ENCODE measurements around the gene UBE2I.

DNA sequence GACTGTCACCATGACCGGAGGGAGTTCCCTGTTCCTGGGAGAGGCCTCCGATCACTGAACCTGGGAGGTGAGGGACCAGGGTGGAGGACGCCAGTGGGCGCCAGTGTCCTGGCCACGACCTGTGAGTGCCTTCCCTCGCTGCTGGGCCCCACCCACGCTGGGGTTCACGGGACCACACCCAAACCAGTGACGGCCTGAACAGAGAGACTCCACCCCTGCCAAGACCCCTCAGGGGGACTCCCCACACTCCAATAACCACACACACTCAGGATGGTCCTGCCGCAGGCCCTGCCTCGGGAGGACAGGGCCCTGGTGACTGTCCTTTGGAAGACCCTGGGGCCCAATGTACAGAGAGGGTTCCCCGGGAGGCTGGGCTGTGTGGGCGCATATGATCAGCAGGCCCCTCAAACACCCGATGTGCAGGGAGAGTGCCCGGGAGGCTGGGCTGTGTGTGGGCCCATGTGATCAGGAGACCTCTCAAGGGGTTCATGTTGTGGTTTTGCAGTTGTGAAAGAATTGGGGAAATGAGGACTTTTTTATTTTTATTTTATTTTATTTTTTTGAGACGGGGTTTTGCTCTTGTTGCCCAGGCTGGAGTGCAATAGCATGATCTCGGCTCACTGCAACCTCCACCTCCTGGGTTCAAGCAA, 27.0 kb upstream of the UBE2I start:
- TF ChIP-seq, protein P1, sequence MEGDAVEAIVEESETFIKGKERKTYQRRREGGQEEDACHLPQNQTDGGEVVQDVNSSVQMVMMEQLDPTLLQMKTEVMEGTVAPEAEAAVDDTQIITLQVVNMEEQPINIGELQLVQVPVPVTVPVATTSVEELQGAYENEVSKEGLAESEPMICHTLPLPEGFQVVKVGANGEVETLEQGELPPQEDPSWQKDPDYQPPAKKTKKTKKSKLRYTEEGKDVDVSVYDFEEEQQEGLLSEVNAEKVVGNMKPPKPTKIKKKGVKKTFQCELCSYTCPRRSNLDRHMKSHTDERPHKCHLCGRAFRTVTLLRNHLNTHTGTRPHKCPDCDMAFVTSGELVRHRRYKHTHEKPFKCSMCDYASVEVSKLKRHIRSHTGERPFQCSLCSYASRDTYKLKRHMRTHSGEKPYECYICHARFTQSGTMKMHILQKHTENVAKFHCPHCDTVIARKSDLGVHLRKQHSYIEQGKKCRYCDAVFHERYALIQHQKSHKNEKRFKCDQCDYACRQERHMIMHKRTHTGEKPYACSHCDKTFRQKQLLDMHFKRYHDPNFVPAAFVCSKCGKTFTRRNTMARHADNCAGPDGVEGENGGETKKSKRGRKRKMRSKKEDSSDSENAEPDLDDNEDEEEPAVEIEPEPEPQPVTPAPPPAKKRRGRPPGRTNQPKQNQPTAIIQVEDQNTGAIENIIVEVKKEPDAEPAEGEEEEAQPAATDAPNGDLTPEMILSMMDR (IDR thresholded peaks at IDR 0.05), result no peak
- TF ChIP-seq POLR2A (IDR thresholded peaks at IDR 0.05), result no peak
